Measurements from ENCODE around the gene EXOC2.
"Not testable (repeated sequence)": the region's sequence is repeated elsewhere in the genome, so short reads cannot be mapped to it uniquely, and the experiment has no call there.

The EXOC2 gene

GRCh38 chr6:611928-612327 is 81.0 kb downstream of the EXOC2 start:
- Histone ChIP-seq H3K4me3 (ENCODE audit: low read length) (no peak overlapping the region), H3K27me3 (ENCODE audit: low read depth, low read length) (no peaks in the 10 kb centered on the region), H3K27ac (ENCODE audit: low read length) (no peak overlapping the region), H3K4me2 (ENCODE audit: low read length) (no peak overlapping the region), H3K79me2 (ENCODE audit: low read length) (no peaks in the 10 kb centered on the region), H3K4me1 (ENCODE audit: low read length) (peaks cover 18% of the 10 kb centered on the region), H2AFZ (ENCODE audit: low read depth, low read length) (no peak overlapping the region), H3K9me3 (ENCODE audit: insufficient read depth, low read length) (no peaks in the 10 kb centered on the region), H4K20me1 (ENCODE audit: insufficient read depth, low read length) (no peaks in the 10 kb centered on the region), H3K36me3 (replicated peaks; ENCODE audit: low read depth, low read length) (no peaks in the 10 kb centered on the region), H3K9ac (ENCODE audit: low read length) (no peak overlapping the region)
- no peak for TF ChIP-seq EZH2phosphoT487 (IDR thresholded peaks at IDR 0.05; ENCODE audit: low read depth)
- no peak for TF ChIP-seq CTCF (IDR thresholded peaks at IDR 0.05; ENCODE audit: low read depth, low read length)

DNA sequence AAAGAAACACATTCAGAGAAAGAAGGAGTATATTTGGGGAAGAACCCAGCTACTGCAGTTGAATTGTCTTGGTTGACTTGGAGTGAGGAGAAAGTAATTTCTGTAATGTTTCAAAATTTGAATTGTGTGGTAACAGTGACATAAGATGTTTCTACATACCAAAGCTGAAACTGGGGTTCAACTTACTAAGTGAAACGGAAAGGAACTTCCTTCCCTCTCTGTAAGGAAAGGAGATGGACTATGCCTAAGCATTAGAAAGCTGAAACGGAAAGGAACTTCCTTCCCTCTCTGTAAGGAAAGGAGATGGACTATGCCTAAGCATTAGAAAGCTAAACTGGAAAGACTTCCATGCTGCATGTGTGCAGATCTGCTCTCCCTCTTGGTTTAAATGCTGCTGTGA is 82.1 kb downstream of the EXOC2 start:
- Histone ChIP-seq H3K36me3 (replicated peaks; ENCODE audit: low read depth, low read length) (peaks cover 5% of the 10 kb centered on the region), H3K4me2 (ENCODE audit: low read length) (no peak overlapping the region), H4K20me1 (ENCODE audit: insufficient read depth, low read length) (no peaks in the 10 kb centered on the region), H2AFZ (ENCODE audit: low read depth, low read length) (no peak overlapping the region), H3K79me2 (ENCODE audit: low read length) (no peaks in the 10 kb centered on the region), H3K4me1 (ENCODE audit: low read length) (peaks cover 22% of the 10 kb centered on the region), H3K9me3 (ENCODE audit: insufficient read depth, low read length) (no peaks in the 10 kb centered on the region), H3K4me3 (ENCODE audit: low read length) (no peak overlapping the region), H3K27me3 (ENCODE audit: low read depth, low read length) (no peaks in the 10 kb centered on the region), H3K27ac (ENCODE audit: low read length) (no peak overlapping the region), H3K9ac (ENCODE audit: low read length) (no peak overlapping the region)
- no peak for TF ChIP-seq CTCF (IDR thresholded peaks at IDR 0.05; ENCODE audit: low read depth, low read length)
- no peak for TF ChIP-seq EZH2phosphoT487 (IDR thresholded peaks at IDR 0.05; ENCODE audit: low read depth)

GRCh38 chr6:609905-610304 is 83.0 kb downstream of the EXOC2 start:
- H2AFZ ChIP-seq (ENCODE audit: low read depth, low read length) = no peak overlapping the region
- H3K4me3 ChIP-seq (ENCODE audit: low read length) = no peak overlapping the region
- H3K9ac ChIP-seq (ENCODE audit: low read length) = no peak overlapping the region
- no peaks in the 10 kb centered on the region for H3K79me2 ChIP-seq (ENCODE audit: low read length)
- peaks cover 5% of the 10 kb centered on the region for H3K36me3 ChIP-seq (replicated peaks; ENCODE audit: low read depth, low read length)
- peaks cover 24% of the 10 kb centered on the region for H3K4me1 ChIP-seq (ENCODE audit: low read length)
- no peaks in the 10 kb centered on the region for H3K27me3 ChIP-seq (ENCODE audit: low read depth, low read length)
- no peaks in the 10 kb centered on the region for H3K9me3 ChIP-seq (ENCODE audit: insufficient read depth, low read length)
- H3K27ac ChIP-seq (ENCODE audit: low read length) = no peak overlapping the region
- no peak for TF ChIP-seq EZH2phosphoT487 (IDR thresholded peaks at IDR 0.05; ENCODE audit: low read depth)
- no peak for TF ChIP-seq CTCF (IDR thresholded peaks at IDR 0.05; ENCODE audit: low read depth, low read length)
- H3K4me2 ChIP-seq (ENCODE audit: low read length) = no peak overlapping the region
- H4K20me1 ChIP-seq (ENCODE audit: insufficient read depth, low read length) = no peaks in the 10 kb centered on the region

GRCh38 chr6:606829-607379 is 86.0 kb downstream of the EXOC2 start:
- Histone ChIP-seq H3K4me1 (ENCODE audit: low read length) (peaks cover 27% of the 10 kb centered on the region), H3K79me2 (ENCODE audit: low read length) (no peaks in the 10 kb centered on the region), H3K4me2 (ENCODE audit: low read length) (peak overlapping the region; percentile 69), H4K20me1 (ENCODE audit: insufficient read depth, low read length) (no peaks in the 10 kb centered on the region), H3K36me3 (replicated peaks; ENCODE audit: low read depth, low read length) (peaks cover 5% of the 10 kb centered on the region), H3K9ac (ENCODE audit: low read length) (peak overlapping the region; percentile 19; the same call in 1 of the 2 replicates), H2AFZ (ENCODE audit: low read depth, low read length) (no peak overlapping the region), H3K9me3 (ENCODE audit: insufficient read depth, low read length) (no peaks in the 10 kb centered on the region), H3K27me3 (ENCODE audit: low read depth, low read length) (no peaks in the 10 kb centered on the region), H3K4me3 (ENCODE audit: low read length) (peak overlapping the region; percentile 27; the same call in 1 of the 2 replicates), H3K27ac (ENCODE audit: low read length) (no peak overlapping the region; the same call in 1 of the 2 replicates)
- TF ChIP-seq EZH2phosphoT487 (IDR thresholded peaks at IDR 0.05; ENCODE audit: low read depth) (no peak), CTCF (IDR thresholded peaks at IDR 0.05; ENCODE audit: low read depth, low read length) (no peak)

GRCh38 chr6:605895-606294 is 87.0 kb downstream of the EXOC2 start:
- not testable (repeated sequence) for H3K27ac ChIP-seq (ENCODE audit: low read length); H3K4me3 ChIP-seq (ENCODE audit: low read length); H2AFZ ChIP-seq (ENCODE audit: low read depth, low read length); H4K20me1 ChIP-seq (ENCODE audit: insufficient read depth, low read length); H3K79me2 ChIP-seq (ENCODE audit: low read length); H3K4me2 ChIP-seq (ENCODE audit: low read length); H3K9ac ChIP-seq (ENCODE audit: low read length); H3K9me3 ChIP-seq (ENCODE audit: insufficient read depth, low read length); H3K36me3 ChIP-seq (replicated peaks; ENCODE audit: low read depth, low read length); H3K27me3 ChIP-seq (ENCODE audit: low read depth, low read length)
- peaks cover 24% of the 10 kb centered on the region for H3K4me1 ChIP-seq (ENCODE audit: low read length)
